SK-N-DZ (cell line): ENCODE results near the gene NT5C2.

ENCODE experiments used
- DNase-seq: peaks from one replicate; pipeline ENCODE4 v3.0.0-alpha.2; 2015; ENCODE audit warnings: low spot score

The NT5C2 gene

DNA sequence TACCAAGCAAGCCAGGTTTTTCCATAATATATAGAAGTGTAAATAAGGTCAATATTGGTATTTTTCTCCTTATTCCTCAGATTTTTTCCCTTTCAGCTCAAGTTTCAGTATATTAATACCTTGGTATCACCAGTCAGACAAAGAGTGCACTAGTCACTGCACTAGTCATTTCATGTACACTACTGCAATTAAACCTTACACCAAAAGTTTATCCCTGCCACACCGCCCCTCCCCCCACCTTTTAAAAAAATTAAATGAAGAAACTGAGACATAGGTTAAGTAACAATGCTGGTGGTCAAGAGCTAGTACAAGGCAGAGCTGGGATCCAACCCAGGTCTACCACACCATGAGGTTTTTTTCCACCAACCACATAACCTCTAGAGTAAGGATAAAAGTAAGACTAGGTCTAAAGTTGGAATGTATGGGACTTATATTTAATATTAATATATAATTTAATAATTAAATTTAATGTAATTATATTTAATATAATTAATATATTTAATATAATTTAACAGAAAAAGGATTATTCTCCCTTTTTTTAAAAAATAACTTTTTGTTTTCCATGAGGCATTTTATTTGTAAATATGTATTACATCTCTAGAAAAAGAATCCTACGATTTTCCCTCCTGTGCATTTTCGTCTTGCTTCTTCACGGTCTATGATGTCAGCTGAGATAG, 68.5 kb downstream of the NT5C2 start:
- no peak for DNase-seq

DNA sequence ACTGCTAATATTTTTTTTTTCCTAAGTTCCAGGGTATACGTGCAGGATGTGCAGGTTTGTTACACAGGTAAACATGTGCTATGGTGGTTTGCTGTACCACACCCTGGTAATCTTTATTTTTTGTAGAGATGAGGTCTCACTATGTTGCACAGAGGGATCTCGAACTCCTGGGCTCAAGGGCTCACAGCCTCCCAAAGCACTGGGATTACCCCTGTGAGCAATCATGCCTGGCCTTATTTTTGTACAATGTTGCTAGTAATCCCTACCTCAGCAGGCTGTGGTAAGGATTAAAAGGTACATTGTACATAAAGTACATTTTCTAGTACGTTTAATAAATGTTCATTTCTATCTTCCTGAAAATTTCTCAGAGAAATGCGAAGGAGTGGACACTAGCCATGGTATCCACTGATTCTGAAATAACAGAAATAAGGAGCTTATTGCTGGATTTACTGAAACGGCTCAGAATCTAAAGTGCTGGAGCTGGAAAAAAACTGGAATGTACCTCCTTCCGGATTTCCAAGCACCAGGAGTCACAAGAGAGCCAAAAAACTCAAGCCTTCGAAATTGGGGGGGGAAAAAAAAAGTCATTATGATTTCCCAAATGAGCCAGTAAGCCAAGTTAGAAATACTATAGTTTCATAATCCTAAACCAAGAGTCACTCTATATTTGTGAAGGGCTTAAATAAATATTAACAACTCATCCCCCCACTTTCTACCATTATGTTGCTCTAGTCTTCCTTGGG, 69.6 kb downstream of the NT5C2 start:
- DNase-seq = no peak

DNA sequence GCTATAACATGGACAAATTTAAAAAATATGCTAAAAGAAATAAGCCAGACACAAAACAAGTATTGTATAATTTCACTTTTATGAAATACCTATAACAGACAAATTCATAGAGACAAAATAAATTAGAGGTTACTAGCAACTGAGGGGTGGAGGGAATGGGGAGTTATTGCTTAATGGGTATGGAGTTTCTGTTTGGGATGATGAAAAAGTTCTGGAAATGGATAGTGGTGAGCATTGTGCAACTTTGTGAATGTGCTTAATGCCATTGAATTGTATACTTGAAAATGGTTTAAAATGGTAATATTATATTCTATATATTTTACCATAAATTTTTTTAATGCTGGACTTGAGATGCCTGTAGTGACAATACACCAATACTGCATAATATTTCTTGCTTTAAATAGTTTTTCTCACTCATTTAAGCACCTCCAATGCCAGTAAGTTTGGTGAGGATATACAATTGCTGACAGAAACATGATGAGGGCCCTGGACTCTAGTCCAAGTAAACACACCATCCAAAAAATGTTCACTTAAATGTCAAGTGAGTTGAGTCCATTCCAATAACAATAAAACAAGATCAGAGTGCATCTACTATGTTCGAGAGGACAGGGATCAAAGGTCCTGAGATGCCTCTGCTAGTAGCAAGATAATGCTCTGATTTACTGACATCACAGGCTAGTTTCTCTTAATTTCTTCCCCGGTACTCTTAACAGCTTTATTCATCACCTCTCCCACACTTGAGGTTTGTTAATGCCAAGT, 71.9 kb downstream of the NT5C2 start:
- no peak for DNase-seq

DNA sequence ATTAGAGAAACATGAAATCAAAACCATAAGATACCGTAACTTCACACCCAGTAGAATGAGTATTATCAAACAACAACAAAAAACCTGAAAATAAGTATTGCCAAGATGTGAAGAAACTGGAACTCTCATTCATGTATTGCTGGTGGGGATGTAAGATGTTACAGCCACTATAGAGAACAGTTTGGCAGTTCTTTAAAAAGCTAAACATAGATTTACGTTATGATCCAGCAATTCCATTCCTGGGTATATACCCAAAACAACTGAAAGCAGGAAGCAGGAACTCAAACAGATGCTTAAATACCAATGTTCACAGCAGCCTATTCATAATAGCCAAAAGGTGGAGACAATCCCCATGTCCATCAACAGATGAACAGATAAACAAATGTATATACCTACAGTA, 72.5 kb downstream of the NT5C2 start:
- no peak for DNase-seq

DNA sequence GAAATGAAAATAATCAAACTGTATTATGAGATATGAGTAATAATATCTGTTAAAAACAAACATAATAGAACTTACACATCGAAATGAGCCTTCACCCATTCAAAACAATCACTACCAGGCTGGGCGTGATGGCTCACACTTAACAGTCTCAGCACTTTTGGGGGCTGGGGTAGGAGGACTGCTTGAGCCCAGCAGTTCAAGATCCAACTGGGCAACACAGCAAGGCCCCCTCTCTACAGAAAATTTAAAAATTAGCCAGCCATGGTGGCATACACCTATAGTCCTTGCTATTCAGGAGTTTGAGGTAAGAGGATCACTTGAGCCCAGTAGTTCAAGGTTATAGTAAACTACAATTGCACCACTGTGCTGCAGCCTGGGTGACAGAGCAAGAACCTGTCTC, 75.8 kb downstream of the NT5C2 start:
- no peak for DNase-seq

DNA sequence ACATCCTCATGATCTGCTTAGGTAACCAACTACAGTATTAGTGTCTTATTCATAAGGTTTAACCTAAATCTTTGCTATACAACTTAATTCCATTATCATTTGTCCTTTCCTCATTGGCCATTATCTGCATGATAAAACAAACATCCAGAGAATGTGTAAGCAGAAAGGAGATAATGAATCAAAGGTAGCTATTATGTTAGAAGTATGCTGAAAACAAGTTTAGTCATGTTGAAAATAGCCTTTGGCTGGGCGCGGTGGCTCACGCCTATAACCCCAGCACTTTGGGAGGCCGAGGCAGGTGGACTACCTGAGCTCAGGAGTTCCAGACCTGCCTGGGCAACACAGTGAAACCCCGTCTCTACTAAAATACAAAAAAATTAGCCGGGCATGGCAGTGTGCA, 78.2 kb downstream of the NT5C2 start:
- DNase-seq = no peak

DNA sequence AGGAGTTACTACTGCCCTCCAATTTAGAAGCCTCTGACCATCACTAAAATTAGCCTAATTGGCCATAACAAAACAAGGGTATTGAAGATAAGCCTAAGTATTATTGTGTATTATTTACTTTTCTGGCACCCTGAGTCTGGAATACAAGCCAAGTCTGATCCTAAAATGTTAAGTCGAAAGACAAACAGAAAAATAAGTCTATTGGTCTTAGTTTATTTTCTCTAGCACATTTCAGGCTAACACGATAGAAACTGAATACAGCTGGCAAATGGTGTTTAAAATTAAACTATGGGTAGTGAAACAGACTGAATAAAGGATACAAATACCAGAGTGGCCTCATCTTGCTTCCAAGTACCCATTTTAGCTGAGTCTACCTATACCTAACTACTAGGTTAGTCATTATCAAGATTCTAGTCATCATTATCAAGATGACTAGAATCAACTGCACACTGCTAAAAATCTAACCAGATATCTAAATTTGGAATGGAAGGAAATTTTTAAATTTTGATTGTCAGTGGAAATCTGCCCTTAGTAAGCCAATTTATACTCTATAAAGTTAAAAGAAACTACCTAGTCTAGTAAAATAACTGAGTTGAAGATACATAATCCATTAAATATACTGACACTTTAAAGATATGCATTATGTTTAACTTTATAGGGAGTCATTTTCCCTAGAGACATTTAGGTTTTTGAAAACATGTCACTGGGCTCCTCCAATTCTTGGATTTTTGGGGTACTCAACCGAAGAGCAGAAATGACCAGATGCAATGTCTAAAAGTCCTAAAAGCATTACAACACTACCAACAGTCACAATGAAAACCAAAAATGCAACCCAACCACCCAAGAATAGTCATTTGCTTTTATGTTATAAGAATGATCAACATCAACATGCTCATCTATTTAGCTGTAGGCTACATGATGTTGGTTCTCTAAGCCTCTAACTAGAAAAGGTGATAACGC, 80.9 kb downstream of the NT5C2 start:
- no peak for DNase-seq

DNA sequence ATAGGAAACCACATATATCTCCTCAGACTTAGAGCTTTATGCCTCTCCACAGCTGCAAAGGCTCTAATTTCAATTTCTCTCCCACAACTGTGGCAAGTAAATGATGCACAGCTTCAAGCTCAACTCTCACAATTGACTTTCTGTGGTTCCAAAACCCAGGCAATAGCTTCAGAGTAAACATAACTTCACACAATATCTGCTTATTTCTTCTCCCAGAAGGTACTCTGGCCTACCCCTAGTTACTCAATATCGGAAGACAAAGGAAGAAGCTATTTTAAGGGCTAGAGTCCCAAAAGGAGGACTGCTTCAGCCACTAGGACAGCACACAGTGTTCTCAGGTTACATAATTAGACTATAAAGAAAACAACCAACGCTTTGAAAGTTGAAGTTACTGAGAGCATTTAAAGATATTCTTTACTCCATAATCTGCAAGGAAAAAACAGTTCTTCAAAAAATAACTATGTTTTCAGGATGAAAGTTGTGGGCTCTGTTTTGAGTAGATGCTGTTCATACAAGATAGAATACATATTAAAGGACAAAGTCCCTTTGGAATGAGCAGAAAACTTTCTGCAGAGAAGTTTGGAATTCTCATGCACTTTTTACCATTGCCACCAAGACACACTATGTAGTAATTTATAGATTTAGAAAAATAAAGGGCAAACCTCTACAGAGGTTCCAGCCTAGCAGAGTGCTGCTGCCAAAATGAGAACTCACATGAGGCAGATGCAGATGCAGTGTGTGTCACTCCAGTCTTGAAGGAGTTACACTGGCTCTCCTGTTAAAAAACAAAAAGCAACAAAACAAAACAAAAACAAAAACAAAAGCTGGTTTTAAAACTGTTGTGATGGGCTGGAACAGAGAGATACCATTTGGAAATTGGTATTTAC, 81.8 kb downstream of the NT5C2 start:
- DNase-seq = no peak

DNA sequence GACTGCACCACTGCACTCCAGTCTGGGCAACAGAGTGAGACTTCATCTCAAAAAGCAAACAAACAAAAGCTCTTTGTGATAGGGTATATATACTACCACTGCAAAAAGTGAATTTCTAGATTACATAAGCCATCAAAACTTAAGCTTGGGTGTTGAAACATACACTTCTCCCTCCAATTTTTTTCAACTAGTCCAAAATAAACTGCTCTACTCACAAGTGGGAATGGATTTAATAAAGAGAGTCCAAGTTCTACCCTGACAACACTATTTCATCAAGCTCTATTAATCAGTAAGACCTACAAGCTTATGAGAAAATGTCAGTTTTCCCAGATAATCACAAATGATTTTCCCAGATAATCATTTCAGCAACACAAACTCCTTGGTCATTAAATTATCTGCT, 82.7 kb downstream of the NT5C2 start:
- no peak for DNase-seq

DNA sequence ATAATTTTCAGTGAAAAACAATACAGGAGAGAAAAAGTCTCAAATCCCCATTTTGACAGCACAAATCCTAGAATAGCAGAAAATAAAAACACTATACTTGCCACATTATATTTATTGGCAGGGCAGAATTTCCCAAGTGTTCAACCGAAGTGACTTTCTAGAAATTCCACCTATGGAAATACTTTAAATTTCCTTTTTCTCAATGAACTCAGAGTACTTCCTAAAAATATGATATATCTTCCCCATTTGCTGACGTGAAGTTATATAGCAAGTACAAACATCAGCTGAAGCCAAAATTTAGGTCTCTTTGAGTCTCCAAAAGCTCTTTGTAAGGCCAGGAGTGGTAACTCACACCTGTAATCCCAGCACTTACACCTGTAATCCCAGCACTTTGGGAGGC, 83.3 kb downstream of the NT5C2 start:
- DNase-seq = no peak

DNA sequence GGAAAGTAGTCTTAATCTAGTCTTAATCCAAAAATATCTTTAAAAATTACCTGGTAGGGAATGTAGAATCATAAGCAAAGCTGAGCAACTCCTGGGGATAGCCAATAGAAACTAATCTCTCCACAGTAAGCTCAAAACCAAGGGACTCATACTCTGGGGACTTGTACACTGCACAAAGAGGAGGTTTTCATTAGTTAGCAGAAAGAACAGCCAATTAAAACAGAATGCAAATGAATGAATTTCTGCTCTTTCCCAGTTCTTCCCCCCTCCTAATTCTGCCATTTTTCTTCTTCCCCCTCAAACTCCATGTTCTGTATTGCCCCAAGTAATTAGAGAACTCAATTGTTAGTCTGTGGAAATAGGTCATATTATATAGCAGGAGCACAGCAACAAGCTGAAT, 86.5 kb downstream of the NT5C2 start:
- no peak for DNase-seq

DNA sequence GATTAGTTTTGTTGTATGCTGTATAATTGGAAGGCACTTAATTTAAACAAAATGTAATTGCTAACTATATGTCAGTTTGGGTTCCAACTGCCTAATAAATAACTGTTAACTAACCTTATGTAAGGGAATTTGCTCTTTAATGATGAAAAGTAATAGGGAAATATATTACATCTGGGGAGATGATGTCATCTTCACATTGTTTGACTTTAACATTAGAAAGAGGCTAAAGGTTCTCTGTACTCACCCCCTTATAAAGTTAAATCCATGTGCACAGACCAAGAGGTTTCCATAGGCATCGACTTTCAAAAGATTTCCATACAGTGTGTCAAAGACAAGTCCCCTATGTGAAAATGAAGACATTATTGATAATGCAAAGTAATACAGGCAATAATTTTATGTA, 87.6 kb downstream of the NT5C2 start:
- DNase-seq = no peak

DNA sequence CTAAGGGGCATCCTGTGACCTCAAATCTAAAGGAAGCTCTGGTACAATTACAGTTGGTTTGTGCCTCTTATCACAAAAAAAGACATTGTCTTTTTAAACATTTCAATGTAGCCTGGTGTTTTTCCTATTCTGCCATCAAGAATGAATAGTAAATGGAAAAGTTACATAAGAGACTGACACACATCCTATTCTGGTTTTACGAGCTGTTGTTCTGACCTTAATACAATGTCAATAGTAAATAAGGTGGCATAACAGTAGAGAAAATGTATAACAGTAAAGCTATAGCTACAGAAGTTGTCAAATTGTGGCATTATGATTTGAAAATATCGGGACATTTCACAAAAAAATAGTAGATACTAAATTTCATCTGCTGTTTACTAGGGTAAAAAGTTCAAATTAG, 88.4 kb downstream of the NT5C2 start:
- no peak for DNase-seq

DNA sequence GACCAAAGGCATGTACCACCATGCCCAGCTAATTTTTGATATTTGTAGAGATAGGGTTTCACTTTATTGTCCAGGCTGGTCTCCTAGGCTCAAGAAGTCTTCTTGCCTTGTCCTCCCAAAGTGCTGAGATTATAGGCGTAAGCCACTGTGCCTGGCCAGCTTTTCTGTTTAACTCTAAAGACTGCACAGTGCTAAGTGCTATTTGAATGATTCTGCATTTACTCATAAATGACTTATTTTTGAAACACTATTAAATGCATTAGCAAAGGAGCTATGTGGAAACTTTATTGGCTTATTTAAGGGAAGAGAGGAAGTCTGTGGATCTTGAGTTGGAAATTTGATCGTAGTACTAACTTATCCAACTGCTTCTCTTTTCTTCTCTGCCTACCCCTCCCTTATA, 89.1 kb downstream of the NT5C2 start:
- DNase-seq = no peak

DNA sequence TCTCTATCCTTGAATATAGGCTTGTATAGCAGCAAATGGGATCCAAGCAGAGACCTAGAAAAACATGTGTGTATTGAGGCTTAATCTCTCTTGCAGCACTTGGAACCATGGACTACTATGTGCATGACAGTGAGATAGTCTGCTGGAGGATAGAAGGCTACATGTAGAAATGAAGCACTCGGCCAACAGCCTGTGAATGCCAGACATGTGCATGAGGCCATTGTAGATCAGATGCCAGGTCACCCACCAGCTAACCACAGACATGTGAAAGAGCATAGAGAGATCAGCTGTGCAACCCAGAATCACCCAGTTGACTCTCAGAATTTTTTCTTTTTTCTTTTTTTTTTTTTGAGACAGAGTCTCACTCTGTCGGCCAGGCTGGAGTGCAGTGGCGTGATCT, 90.9 kb downstream of the NT5C2 start:
- DNase-seq = no peak

DNA sequence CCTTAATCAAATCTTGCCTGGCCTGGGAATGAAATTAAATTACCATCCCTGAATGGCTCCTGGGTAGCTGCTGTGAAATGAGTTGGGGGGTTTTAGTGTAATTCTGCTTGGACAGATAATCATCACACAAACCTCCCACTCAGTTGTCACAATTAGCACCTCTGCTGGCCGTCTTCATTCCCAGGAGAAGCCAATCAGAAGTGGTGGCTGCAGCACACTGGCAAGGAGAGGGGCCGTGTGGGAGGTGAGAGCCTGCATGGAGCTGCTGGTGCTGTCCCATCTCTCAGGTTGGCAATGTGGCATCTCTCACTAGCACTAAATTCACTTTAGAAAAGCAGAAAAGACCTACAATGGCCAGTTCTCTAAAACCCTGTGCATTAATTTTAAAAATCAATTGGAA, 92.5 kb downstream of the NT5C2 start:
- peak; percentile 42 for DNase-seq

DNA sequence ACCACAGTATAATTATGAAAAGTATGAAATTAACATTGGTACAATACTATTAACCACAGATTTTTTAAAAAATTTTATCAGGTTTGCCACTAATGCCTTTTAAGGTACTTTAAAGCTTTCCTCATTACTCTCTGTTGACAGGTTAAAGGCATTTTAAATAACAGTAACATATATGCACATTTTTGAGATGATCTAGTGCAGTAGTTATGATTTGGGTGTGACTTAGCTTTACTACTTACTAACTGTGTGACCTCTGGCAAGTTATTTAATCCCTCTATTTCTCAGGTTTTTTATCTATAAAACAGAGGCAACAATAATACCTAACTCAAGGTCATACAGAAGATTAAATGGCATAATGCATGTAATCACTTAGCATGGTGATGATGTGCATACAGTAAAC, 94.8 kb downstream of the NT5C2 start:
- no peak for DNase-seq

DNA sequence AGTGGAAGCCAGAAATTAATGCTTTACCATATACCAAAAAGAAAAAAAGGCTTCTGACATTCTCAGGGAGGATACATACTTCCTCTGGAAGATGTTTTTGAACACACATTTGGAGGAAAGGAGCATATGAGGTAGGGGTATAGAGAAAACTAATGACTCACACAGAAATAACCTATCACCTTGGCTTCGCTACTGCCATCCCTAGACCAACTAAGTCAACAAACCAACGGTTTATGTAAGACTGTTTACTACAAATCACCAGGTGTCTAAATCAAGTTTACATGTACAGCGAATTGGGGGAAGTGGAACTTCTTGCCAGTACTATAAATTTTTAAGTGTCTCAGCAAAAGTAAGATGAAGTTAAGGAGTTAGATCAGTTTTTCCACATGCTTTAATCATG, 96.9 kb downstream of the NT5C2 start:
- no peak for DNase-seq

DNA sequence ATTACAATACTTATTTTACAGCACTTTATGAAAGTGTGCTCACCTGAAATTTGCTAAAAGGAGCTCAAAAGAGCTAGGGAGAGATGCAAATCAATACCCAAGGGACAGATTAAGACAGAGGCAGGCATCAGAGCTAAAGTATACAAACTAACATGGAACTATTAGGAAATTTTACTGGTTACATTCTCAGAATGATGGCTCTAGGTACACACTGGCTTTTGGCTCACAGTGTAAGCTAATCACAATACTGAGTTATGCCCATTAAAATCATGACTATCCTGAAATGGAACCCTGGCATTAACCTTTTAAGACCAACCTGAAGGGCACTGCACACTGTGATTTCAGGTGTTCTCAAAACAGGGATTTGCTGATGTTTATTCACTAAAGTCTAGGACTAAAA, 98.1 kb downstream of the NT5C2 start:
- DNase-seq = no peak

DNA sequence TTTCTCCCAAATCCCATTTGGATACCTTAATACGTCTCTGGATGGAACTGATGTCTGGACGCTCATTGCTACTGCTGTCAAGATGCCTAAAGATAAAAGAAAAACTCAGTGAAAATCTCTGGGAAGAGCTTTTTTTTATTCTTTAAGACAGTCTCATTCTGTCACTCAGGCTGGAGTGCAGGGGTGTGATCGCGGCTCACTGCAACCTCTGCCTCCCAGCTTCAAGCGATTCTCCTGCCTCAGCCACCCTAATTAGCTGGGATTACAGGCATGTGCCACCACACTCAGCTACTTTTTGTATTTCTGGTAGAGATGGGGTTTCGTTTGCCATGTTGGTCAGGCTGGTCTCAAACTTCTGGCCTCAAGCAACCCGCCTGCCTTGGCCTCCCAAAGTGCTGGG, 102.2 kb downstream of the NT5C2 start:
- DNase-seq = no peak

DNA sequence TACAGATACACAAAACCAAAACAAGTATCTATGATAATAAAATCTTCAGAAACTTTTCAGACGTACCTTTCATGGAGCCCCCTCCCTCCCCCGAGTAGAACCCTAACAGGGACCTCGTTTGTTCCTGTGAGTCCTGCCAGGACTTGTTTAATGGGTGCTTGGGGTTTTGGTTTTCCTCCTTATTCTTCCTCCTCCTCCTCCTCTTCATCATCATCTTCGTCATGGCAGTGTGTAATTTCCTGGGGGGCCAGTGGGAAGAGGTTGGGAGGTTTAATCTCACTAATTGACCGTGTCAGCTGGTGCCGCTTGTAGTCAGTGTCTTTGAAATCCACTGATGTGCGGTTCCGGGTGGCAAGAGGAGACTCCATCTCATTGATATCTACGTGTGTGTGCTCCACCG, 103.6 kb downstream of the NT5C2 start:
- DNase-seq = no peak
